H9 (cell line): Measurements from ENCODE around the gene LCP1. TPM values are rescaled to one million over a fixed set of nuclear protein-coding genes. Genes with fewer than 3 reads are reported as not detected.

ENCODE experiments used
- DNase-seq: peaks from one replicate; pipeline ENCODE4 v3.0.0-alpha.2; 2017
- H2AFZ ChIP-seq: one replicate; pipeline ENCODE4 v1.6.1; 2013; ENCODE audit warnings: mild to moderate bottlenecking, low read length, control low read depth, moderate library complexity
- H2AK5ac ChIP-seq: 2 replicates; pipeline ENCODE4 v1.6.1; 2013; ENCODE audit warnings: low read length, control low read depth, mixed read lengths; ENCODE audit not compliant: insufficient read length
- H2BK120ac ChIP-seq: one replicate; pipeline ENCODE4 v1.6.1; 2013; ENCODE audit warnings: low read depth, mild to moderate bottlenecking, low read length, control low read depth, inconsistent platforms; ENCODE audit not compliant: poor library complexity, severe bottlenecking
- H2BK12ac ChIP-seq: 2 replicates; pipeline ENCODE4 v1.6.1; 2013; ENCODE audit warnings: low read length, control low read depth, mixed read lengths, low read depth; ENCODE audit not compliant: insufficient read length
- H2BK15ac ChIP-seq: 2 replicates; pipeline ENCODE4 v1.6.1; 2013; ENCODE audit warnings: low read depth, low read length, control low read depth
- H2BK20ac ChIP-seq: one replicate; pipeline ENCODE4 v1.6.1; 2013; ENCODE audit warnings: low read depth, mild to moderate bottlenecking, low read length, control low read depth, inconsistent platforms; ENCODE audit not compliant: poor library complexity, severe bottlenecking
- H2BK5ac ChIP-seq: 2 replicates; pipeline ENCODE4 v1.6.1; 2013; ENCODE audit warnings: low read length, control low read depth, mixed read lengths; ENCODE audit not compliant: insufficient read length
- H3K14ac ChIP-seq: 2 replicates; pipeline ENCODE4 v1.6.1; 2013; ENCODE audit warnings: low read length, control low read depth; ENCODE audit not compliant: insufficient read depth
- H3K18ac ChIP-seq: 2 replicates; pipeline ENCODE4 v1.6.1; 2013; ENCODE audit warnings: low read depth, mild to moderate bottlenecking, mixed read lengths, low read length, control low read depth; ENCODE audit not compliant: insufficient read length
- H3K23ac ChIP-seq: 2 replicates; pipeline ENCODE4 v1.6.1; 2013; ENCODE audit warnings: low read length, control low read depth, mixed read lengths, low read depth; ENCODE audit not compliant: insufficient read length
- H3K23me2 ChIP-seq: 2 replicates; pipeline ENCODE4 v1.6.1; 2013; ENCODE audit warnings: low read depth, mild to moderate bottlenecking, mixed read lengths, low read length, control low read depth; ENCODE audit not compliant: insufficient read length, poor library complexity, severe bottlenecking
- H3K27ac ChIP-seq: 2 replicates; pipeline ENCODE4 v1.5.1; 2013; ENCODE audit warnings: low read length, control low read depth, mixed read lengths, low read depth; ENCODE audit not compliant: insufficient read length
- H3K27me3 ChIP-seq: 2 replicates; pipeline ENCODE4 v1.6.1; 2013; ENCODE audit warnings: low read length, control low read depth, inconsistent platforms; ENCODE audit not compliant: insufficient read depth
- H3K4ac ChIP-seq: 2 replicates; pipeline ENCODE4 v1.6.1; 2013; ENCODE audit warnings: low read depth, mild to moderate bottlenecking, control low read depth, inconsistent platforms, low read length, moderate library complexity
- H3K4me1 ChIP-seq: 2 replicates; pipeline ENCODE4 v1.6.1; 2013; ENCODE audit warnings: low read length, control low read depth, inconsistent platforms; ENCODE audit not compliant: insufficient read depth
- H3K4me2 ChIP-seq: 2 replicates; pipeline ENCODE4 v1.6.1; 2013; ENCODE audit warnings: low read length, control low read depth, mixed read lengths; ENCODE audit not compliant: insufficient read length, insufficient read depth
- H3K56ac ChIP-seq: 2 replicates; pipeline ENCODE4 v1.6.1; 2013; ENCODE audit warnings: low read depth, mild to moderate bottlenecking, mixed read lengths, low read length, control low read depth; ENCODE audit not compliant: insufficient read length
- H3K79me1 ChIP-seq: 2 replicates; pipeline ENCODE4 v1.6.1; 2013; ENCODE audit warnings: low read depth, mild to moderate bottlenecking, moderate library complexity, low read length, control low read depth, inconsistent platforms; ENCODE audit not compliant: insufficient read depth, poor library complexity, severe bottlenecking
- H3K79me2 ChIP-seq: 2 replicates; pipeline ENCODE4 v1.6.1; 2013; ENCODE audit warnings: low read length, control low read depth, inconsistent platforms; ENCODE audit not compliant: insufficient read depth
- H3K9ac ChIP-seq: 2 replicates; pipeline ENCODE4 v1.6.1; 2013; ENCODE audit warnings: low read length, control low read depth, mixed read lengths; ENCODE audit not compliant: insufficient read length; ENCODE audit errors: extremely low read depth
- H3K9me3 ChIP-seq: one replicate; pipeline ENCODE4 v1.6.1; 2013; ENCODE audit warnings: low read depth, low read length, inconsistent platforms; ENCODE audit not compliant: control insufficient read depth
- H3T11ph ChIP-seq: one replicate; pipeline ENCODE4 v1.6.1; 2013; ENCODE audit warnings: mild to moderate bottlenecking, low read length, control low read depth, inconsistent platforms
- H4K20me1 ChIP-seq: one replicate; pipeline ENCODE4 v1.6.1; 2013; ENCODE audit not compliant: control insufficient read depth, insufficient read length, insufficient read depth
- H4K5ac ChIP-seq: 2 replicates; pipeline ENCODE4 v1.6.1; 2013; ENCODE audit warnings: low read depth, mild to moderate bottlenecking, mixed read lengths, low read length, control low read depth; ENCODE audit not compliant: insufficient read length
- H4K8ac ChIP-seq: replicated peaks from 2 replicates; pipeline ENCODE4 v1.6.1; 2013; ENCODE audit warnings: low read length, control low read depth, mixed read lengths, low read depth; ENCODE audit not compliant: insufficient read length
- H4K91ac ChIP-seq: 2 replicates; pipeline ENCODE4 v1.6.1; 2013; ENCODE audit warnings: low read depth, mild to moderate bottlenecking, moderate library complexity, mixed read lengths, low read length, control low read depth; ENCODE audit not compliant: insufficient read length
- H3K27ac Mint-ChIP-seq, 3 experiments: 2 replicates in 2 of 3; 3 replicates in 1 of 3; pipeline ENCODE4 v1.8.0; 2020 to 2021; ENCODE audit warnings: mixed read lengths in 3 of 3, mild to moderate bottlenecking in 1 of 3, moderate library complexity in 1 of 3
- H3K27me3 Mint-ChIP-seq: 2 replicates; pipeline ENCODE4 v1.8.0; 2021; ENCODE audit warnings: low read depth, mild to moderate bottlenecking, moderate library complexity, mixed read lengths
- H3K36me3 Mint-ChIP-seq, 3 experiments: 2 replicates in 2 of 3; 3 replicates in 1 of 3; pipeline ENCODE4 v1.8.0; 2020 to 2021; ENCODE audit warnings: low read depth in 3 of 3, mixed read lengths in 3 of 3; ENCODE audit not compliant: insufficient read depth in 1 of 3
- H3K4me1 Mint-ChIP-seq, 2 experiments: 2 replicates each; pipeline ENCODE4 v1.8.0; 2020; ENCODE audit warnings: mixed read lengths in 2 of 2
- H3K4me3 Mint-ChIP-seq, 2 experiments: 2 replicates in 1 of 2; 3 replicates in 1 of 2; pipeline ENCODE4 v1.8.0; 2020 to 2021; ENCODE audit warnings: mild to moderate bottlenecking in 2 of 2, mixed read lengths in 2 of 2, moderate library complexity in 1 of 2
- H3K9me3 Mint-ChIP-seq, 2 experiments: 2 replicates in 1 of 2; 3 replicates in 1 of 2; pipeline ENCODE4 v1.8.0; 2020; ENCODE audit warnings: mild to moderate bottlenecking in 2 of 2, mixed read lengths in 2 of 2, moderate library complexity in 1 of 2
- CTCF ChIP-seq: fragments of 200-600 bp; sonication (generic); conservative IDR thresholded peaks from 3 replicates; pipeline ENCODE4 v1.8.0; 2021; ENCODE audit warnings: antibody characterized with exemption, mild to moderate bottlenecking
- WGBS: extraction: QIAGEN DNeasy Blood & Tissue Kit; methylation state at CpG from one replicate; pipeline ENCODE4 v1.1.7; 2013; ENCODE audit warnings: missing lambda C conversion rate, low lambda C conversion rate, mixed read lengths; ENCODE audit not compliant: insufficient read length; ENCODE audit errors: extremely low coverage; 5-methylcytosine and 5-hydroxymethylcytosine counted together
- total RNA-seq: library from RNA; stranded (reverse); gene quantifications from 2 replicates; pipeline ENCODE4 v1.2.1, GENCODE V29; 2021

The LCP1 gene
- total RNA-seq, 1 experiment from 2014 or later: 0.81 TPM

DNA sequence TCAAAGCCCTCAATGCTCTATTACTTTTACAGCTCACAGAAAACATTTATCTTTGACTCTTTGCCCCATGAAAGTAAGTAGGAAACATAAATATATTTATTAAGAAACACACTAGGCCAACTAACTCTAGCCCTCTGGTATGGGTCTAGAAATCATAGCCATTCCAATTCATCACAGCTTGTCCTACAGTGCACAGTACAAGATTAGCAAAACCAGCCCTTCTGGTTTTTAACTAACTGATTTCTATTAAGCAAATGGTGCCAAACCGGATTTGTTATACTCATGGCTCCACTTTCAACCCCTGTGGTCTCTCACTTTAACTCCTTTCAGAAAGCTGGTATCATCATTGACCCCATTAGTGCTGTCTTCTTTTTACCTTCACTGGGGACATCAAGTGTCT, 24.2 kb upstream of the LCP1 start:
- no peaks in the 10 kb centered on the region for H3K36me3 Mint-ChIP-seq

More for the DNA sequence above, 24.2 kb upstream of the LCP1 start:
- no peak for TF ChIP-seq CTCF
- Histone ChIP-seq H3K9me3 (no peaks in the 10 kb centered on the region), H2AK5ac (no peak overlapping the region), H2BK5ac (no peak overlapping the region), H3K14ac (no peak overlapping the region), H4K91ac (no peak overlapping the region), H2AFZ (no peak overlapping the region), H3K18ac (no peak overlapping the region), H3K4ac (no peak overlapping the region), H3K23ac (no peak overlapping the region), H3K27me3 (no peaks in the 10 kb centered on the region; the same call in 1 of the 2 replicates), H2BK120ac (no peak overlapping the region), H2BK12ac (no peak overlapping the region), H3K56ac (no peak overlapping the region), H3K27ac (no peak overlapping the region), H3T11ph (no peak overlapping the region), H4K8ac (no peak overlapping the region), H2BK15ac (no peak overlapping the region), H4K20me1 (no peaks in the 10 kb centered on the region), H3K9ac (no peak overlapping the region), H3K79me1 (no peaks in the 10 kb centered on the region), H3K4me2 (no peak overlapping the region), H3K79me2 (no peaks in the 10 kb centered on the region), H3K23me2 (peaks cover 2% of the 10 kb centered on the region), H2BK20ac (no peak overlapping the region), H4K5ac (no peak overlapping the region), H3K4me1 (no peaks in the 10 kb centered on the region)
- Mint-ChIP-seq H3K9me3 (no peaks in the 10 kb centered on the region), H3K4me1 (peaks cover 12 to 13% of the 10 kb centered on the region in 2 experiments), H3K4me3 (no peak overlapping the region), H3K27ac (no peak overlapping the region; a peak in 1 of 7 replicates), H3K27me3 (peaks cover 10% of the 10 kb centered on the region)
- no peak for DNase-seq
- no CpG with 5 or more reads among the region's 1 CpG for WGBS
